GM19452 (cell line): ENCODE results near the gene TUT1.
"Not testable (repeated sequence)": the region's sequence is repeated elsewhere in the genome, so short reads cannot be mapped to it uniquely, and the experiment has no call there.

ENCODE experiments used
- ATAC-seq: cut with Tn5 transposase; IDR thresholded peaks from one replicate; pipeline ENCODE4 v1.9.1; 2021; ENCODE audit not compliant: unreplicated experiment

The TUT1 gene

GRCh38 chr11:62579252-62579651, 12.1 kb downstream of the TUT1 start:
- no peak for ATAC-seq

- no peak for ATAC-seq
These were observed 12.8 kb downstream of the TUT1 start for GRCh38 chr11:62578541-62578940.

DNA sequence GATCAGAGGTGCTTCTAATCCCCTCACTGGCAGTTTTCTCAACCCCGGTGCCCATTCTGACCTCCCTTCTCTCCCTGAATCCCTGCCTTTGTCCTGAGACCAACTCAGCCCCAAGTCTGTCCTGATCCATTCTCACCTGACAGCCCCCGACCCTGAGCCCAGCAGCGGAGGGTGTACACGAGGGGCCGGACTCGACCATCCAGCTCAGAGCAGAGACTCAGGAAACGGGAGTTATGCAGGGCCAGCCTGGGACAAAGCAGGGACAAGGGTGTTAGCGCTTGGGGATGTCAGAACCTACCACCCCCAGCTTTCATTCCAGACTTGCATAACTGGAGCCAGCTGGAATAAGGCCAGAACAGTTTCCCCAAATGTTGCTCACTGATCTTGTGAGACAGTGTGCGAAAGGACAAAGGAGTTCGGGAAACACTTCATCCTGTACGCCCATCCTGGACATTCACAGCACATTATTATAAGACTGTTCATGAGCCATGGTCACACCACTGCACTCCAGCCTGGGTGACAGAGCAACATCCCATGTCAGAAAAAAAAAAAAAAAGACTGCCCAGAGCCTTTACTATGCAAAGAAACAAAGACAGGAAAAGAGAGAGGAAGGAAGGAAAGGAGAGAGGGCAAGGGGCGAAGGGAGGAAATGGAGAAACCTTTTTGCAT, 14.1 kb downstream of the TUT1 start:
- no peak for ATAC-seq

DNA sequence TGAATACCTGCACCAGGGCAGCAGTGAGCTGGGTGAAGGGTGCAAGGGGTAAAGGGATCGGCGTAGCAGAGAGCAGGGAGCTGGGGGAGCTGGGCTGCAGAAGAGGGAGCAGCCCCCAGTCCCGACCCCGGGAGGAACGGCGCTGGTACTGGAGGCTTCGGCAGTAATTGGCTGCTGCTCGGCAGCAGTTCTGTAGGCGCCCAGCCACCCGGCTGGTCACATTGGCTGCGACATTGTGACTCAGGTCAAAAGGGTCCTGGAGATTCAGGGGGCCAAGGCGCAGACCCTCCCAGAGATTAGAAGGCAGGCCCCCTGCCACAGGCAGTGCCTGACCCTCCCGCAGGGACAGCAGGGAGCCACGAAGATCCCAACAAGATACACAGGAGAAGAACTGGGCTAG, 15.5 kb downstream of the TUT1 start:
- ATAC-seq: no peak

- no peak for ATAC-seq
These were observed 16.2 kb downstream of the TUT1 start for GRCh38 chr11:62575156-62575555.

DNA sequence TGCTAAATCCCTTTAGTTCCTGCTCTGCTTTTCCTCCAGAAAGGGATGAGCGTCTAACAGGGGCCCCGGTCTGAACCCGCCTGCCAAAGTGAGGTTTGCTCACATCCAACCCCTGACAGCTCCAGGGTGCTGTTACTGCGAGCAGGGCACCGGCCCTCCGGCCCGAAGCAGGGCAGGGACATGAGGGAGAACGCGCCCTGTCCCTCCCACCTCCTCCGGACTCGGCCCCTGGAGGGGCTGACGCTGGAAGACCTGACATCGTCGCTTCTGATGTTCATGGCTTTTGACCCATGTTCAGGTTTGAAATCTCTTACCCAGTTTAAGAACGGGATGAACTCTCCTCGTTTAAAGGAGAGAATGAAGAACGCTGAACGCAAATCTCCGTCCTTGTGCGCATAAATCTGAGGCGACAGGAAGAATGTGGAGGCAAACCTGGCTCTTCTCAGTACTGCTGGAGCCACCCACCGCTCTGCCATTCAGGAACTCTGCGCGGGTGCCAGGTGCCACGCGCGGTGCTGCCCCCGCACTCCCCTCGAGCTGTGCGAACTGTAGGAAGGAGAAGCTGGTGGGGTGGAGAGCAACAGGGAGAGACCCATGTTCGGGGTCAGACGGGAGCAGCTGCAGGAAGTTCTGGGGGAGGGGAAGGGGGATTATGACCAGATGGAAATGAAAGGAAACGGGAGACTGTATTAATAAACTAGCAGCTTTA, 16.8 kb downstream of the TUT1 start:
- ATAC-seq: peak; percentile 5

DNA sequence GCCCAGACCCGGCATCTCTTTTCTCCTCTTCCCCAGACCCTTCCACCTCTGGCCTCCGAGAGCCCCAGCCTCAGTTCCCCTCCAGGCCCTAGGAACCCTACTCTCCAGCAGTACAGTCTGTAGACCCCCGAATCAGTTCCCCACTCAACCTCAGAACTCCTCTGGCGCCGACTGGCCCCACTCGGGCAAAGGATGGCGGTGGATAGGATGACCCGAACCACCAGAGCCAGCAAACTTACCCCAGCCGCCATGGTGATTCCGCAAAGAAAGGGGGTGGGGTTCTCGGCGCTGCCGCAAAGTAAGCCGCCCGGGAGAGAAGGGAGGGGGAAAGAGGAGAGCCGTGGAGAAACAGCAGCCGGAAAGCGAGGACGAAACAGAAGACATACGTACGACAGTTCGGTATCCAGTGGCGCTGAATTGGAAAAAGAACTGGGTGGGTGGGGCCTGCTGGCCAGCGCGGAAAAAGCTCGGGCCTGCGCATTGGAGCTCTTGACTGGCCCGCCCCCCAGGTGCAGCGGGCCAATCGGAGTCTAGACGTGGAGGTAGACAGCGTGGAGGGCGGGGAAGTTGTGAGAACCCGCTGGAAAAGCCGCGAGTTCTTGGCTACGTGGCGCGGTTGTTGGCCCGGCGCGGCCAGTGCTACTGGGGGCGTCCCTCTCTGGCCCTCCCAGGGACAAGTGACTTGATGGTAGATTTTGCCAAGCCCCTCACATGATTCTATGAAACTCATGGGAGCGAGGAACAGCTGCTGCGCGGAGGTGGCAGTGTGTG, 17.5 kb downstream of the TUT1 start, which contains the start of gene EEF1G:
Gene EEF1G (minus strand): TSS at position 300 of the 771 bp plus-strand sequence. CDS start 49 bp downstream, at position 251.
- ATAC-seq: peak; percentile 83

DNA sequence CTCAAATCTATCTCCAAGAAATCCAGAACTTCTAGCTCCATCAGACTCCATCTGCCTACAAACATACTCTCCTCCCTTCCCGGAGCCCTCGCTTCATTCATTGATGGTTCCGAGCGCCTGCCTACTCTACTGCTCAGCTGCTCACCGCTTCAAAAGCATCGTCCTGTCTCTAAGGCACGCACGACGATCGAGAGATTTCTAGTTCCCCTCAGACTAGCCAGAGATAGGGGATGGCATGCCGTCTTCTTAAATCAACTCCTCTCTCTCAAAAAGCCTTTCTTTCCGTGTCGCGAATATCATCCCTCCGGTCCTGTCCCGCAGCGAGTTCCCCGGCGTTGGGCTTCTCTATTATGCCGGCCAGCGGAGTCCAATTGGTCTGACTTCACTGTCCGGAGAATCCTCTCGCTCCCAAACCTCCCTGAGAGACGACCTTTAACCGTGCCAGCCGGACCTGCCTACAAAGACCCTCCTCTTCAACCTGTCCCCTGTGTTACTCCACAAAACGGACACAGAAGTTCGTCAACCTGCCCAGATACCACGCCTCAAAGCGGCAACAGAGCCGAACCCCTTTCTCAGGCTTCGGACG, 18.2 kb downstream of the TUT1 start:
- no peak for ATAC-seq

DNA sequence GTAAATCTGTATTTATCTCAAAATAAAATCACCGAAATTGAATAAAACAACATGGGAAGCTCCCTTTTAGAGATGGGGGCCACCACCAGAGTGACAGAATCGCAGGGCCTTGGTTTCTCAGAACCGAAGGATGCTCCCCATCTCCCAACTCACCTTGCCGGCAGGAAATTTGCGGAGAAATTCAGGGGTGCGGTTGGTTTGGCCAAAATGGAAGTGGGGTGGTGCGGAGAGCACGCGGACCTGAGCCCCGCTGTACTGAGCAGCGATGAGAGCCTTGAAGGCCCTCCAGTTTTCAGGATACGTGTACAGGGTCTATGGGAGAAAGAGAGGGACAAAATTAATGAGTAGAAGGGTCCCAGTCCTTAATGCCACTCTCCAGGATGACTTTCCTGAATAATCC, 18.9 kb downstream of the TUT1 start:
- ATAC-seq: no peak

DNA sequence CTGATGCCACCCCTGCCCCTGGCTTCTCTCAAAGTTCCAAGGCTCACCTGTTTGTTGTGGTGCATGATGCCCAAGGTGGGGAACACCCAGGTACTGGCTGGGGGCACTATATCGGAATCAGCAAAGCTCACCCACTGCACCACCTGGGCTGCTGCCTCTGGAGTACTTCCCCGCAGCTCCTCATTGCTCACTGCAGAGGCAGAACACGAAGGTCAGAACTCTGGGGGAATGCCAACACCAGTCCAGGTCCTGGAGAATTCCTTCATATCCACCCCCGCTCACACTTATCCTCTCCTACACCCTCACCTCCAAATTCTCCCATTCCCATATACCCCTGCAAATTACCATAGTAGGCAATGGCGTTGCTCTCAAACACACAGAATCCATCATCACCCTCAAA, 19.8 kb downstream of the TUT1 start:
- ATAC-seq: not testable (repeated sequence)

GRCh38 chr11:62570903-62571302, 20.4 kb downstream of the TUT1 start:
- not testable (repeated sequence) for ATAC-seq

- ATAC-seq: no peak
These were observed 21.7 kb downstream of the TUT1 start for GRCh38 chr11:62569611-62570010.

GRCh38 chr11:62567018-62567633, 24.2 kb downstream of the TUT1 start:
- ATAC-seq: no peak

DNA sequence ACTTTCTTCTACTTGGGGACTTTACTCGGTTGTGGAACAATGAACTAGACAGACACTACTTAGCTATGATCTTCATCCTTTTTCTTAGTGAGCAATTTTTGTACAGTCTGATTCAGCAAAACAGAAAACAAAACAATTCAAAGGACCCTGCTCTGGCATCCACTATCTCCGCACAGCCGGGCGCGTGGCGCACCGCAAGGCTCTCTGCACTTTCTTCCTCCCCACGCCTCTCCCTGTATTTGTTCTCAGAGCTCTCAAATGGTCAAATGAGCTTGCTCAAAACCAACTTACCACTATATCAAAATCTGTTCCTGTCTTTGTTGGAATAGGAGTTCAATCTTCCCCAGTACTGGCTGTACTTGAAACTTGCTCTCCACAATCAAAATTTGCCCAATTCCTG, 25.1 kb downstream of the TUT1 start:
- ATAC-seq: no peak

DNA sequence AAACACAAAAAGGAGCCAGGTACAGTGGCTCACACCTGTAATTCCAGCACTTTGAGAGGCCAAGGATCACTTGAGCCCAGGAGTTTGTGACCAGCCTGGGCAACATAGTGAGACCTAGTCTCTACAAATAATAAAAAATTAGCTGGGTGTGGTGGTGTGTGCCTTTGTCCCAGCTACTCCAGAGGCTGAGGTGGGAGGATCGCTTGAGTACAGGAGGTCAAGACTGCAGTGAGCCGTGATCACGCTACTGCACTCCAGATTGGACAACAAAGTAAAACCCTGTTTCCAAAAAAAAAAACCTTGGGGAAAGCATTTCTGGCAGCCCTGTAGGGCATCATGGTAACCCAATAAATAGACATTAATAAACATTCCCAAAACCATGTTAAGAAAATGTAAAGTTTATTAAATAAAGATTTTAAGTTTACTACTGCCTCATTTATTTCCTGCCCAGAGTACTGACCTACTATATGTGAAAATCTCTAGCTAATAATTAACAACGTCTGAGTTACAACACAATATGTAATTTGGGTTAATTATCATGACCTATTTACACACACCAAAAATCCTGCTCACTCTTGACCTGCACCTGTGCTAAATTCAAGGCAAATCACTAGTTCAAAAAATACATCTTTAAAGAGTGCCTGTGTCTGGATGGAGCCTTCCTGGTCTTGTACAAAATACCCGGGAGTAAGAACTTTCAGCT, 26.1 kb downstream of the TUT1 start:
- ATAC-seq: no peak

DNA sequence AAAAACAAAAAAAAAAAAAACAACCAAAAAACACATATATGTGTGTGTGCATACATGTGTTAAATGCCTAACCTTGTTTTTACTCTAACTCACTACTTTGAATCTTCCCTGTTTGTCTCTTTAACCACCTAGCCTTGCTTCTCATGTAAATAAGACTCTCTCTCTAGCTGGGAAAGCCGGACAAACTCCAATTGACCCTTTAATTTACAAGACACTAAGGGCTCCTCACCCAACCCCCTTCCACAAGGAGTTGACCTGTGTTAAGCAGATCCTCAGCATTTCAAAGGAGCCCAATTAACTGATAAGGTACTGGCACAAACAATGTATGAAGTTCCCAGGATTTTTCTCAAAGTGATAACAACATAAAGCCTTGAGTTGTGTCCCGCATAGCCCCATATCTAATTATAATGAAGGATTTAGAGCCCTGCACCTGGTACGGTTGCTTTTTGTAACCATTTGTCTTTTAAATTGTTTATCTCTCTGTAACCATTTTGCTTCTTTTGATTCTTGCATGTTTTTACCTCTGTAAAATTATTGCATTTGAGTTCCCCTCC, 29.6 kb downstream of the TUT1 start:
- not testable (repeated sequence) for ATAC-seq

- no peak for ATAC-seq
These were observed 30.7 kb downstream of the TUT1 start for GRCh38 chr11:62560566-62561103.

GRCh38 chr11:62559626-62560025, 31.7 kb downstream of the TUT1 start:
- ATAC-seq: not testable (repeated sequence)

DNA sequence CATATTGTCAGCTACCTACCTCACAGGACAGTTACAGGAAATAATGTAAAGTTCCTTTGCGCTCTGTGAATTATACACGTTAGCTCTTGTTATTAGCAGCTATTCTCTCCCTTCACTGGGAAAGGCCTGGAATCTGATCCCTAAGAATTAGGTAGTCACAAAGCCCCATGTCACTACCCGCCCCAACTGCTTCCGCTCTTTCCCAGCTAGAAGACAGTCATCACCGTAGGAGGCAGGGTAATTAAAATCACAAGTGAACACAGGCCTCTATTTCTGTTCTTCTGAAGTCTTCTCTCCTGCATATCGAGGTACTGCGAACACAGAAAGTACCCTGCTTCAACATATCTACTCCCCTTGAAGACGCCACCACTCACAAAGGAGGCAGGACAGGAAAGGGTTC, 32.1 kb downstream of the TUT1 start:
- no peak for ATAC-seq

DNA sequence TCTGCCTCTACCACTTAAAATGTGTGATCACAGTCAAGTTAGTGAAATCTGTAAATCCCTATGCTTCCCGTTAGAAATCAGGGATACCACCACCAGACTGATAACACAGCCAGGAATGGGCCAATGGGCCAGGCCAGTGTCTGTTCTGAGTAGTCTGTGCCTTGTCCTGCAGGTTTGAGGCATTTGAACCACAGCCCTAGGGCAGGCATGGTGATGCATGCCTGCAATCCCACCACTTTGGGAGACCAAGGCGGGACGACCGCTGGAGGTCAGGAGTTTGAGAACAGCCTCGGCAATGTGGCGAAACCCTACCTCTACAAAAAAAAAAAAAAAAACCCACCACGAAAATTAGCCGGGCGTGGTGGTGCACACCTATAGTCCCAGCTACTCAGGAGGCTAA, 32.7 kb downstream of the TUT1 start:
- ATAC-seq: no peak
